K562 (cell line): ENCODE results near the gene CMIP. TPM values are rescaled to one million over a fixed set of nuclear protein-coding genes. Genes with fewer than 3 reads are reported as not detected.

Experiments
- ATAC-seq: fragments of 200-7000 bp; cut with Tn5 transposase; 3 replicates; pipeline ENCODE4 v1.9.1; 2020; ENCODE audit warnings: moderate library complexity
- BruUV-seq: library from RNA; stranded (reverse); fragments of 400-500 nt; replicated peaks from 2 replicates; lab custom pipeline; 2021; lab: Mats Ljungman, UMichigan
- CTCF ChIA-PET: fragments of 300-600 bp; formaldehyde crosslinking; extraction: SDS; loops from one replicate; lab custom pipeline; 2021; ENCODE audit warnings: low intra/inter-chr PET ratio; lab: Yijun Ruan, JAX
- POLR2A ChIA-PET: fragments of 300-600, 350-650 bp; sonication (Branson Sonifier 250); formaldehyde crosslinking; extraction: SDS; loops from one replicate; lab custom pipeline; 2021; ENCODE audit warnings: antibody characterized with exemption, inconsistent platforms; lab: Yijun Ruan, JAX
- DNase-seq, 4 experiments: peaks; one replicate each; pipeline versions ENCODE4 v3.0.0 to v3.0.0-alpha.2; 2011 to 2018; ENCODE audit warnings: low spot score in 3 of 4, mixed read lengths in 3 of 4; ENCODE audit errors: extremely low read depth in 1 of 4
- FAIRE-seq: peaks from 2 replicates; lab custom pipeline; 2011; peaks lifted over from hg19 to GRCh38; lab: Jason Lieb, UNC
- H2AFZ ChIP-seq: 2 replicates; pipeline ENCODE4 v1.6.0; 2011; ENCODE audit warnings: low read depth, low read length, control low read depth, inconsistent platforms
- H3K27ac ChIP-seq: fragments of 200-600 bp; 3 replicates; pipeline ENCODE4 v1.8.0; 2011; ENCODE audit warnings: low read depth, mild to moderate bottlenecking, control low read depth, inconsistent platforms, low read length, moderate library complexity, mixed read lengths; ENCODE audit errors: extremely low read depth
- H3K27me3 ChIP-seq, 2 experiments: fragments of 300-600 bp in 1 of 2; 2 replicates in 1 of 2; 3 replicates in 1 of 2; pipeline versions ENCODE4 v1.6.0 to v1.8.0; 2011; ENCODE audit warnings: inconsistent platforms in 2 of 2, low read length in 2 of 2, mild to moderate bottlenecking in 1 of 2, mixed read lengths in 1 of 2, moderate library complexity in 1 of 2; ENCODE audit not compliant: control insufficient read depth in 2 of 2, insufficient read depth in 2 of 2
- H3K36me3 ChIP-seq: fragments of 300-600 bp; 3 replicates; pipeline ENCODE4 v1.8.0; 2011; ENCODE audit warnings: mild to moderate bottlenecking, low read length, inconsistent platforms; ENCODE audit not compliant: control insufficient read depth, insufficient read depth
- H3K4me1 ChIP-seq, 2 experiments: fragments of 200-600 bp in 1 of 2; replicated peaks in 1 of 2; 2 replicates in 1 of 2; 3 replicates in 1 of 2; pipeline versions ENCODE4 v1.5.1 to v1.8.0; 2011; ENCODE audit warnings: inconsistent platforms in 2 of 2, low read length in 2 of 2, mild to moderate bottlenecking in 1 of 2, mixed read lengths in 1 of 2, moderate library complexity in 1 of 2; ENCODE audit not compliant: control insufficient read depth in 2 of 2, insufficient read depth in 2 of 2
- H3K4me2 ChIP-seq: 2 replicates; pipeline ENCODE4 v1.6.1; 2011; ENCODE audit warnings: low read length, control low read depth, inconsistent platforms, mixed read lengths; ENCODE audit not compliant: insufficient read depth
- H3K4me3 ChIP-seq: fragments of 200-600 bp; sonication (generic), shearing (Covaris generic); 2 replicates; pipeline ENCODE4 v1.5.1; 2016; ENCODE audit warnings: control low read depth, inconsistent platforms
- H3K79me2 ChIP-seq: fragments of 200-600 bp; 3 replicates; pipeline ENCODE4 v1.8.0; 2011; ENCODE audit warnings: low read length, inconsistent platforms; ENCODE audit not compliant: control insufficient read depth, insufficient read depth
- H3K9ac ChIP-seq, 2 experiments: 2 replicates each; pipeline versions ENCODE4 v1.6.0 to v1.6.1; 2011; ENCODE audit warnings: low read depth in 2 of 2, low read length in 2 of 2, control low read depth in 1 of 2, inconsistent platforms in 1 of 2, mild to moderate bottlenecking in 1 of 2, mixed read lengths in 1 of 2; ENCODE audit not compliant: insufficient read depth in 1 of 2
- H3K9me1 ChIP-seq: one replicate; pipeline ENCODE4 v1.6.0; 2011; ENCODE audit warnings: inconsistent platforms, mild to moderate bottlenecking, low read length, moderate library complexity; ENCODE audit not compliant: control insufficient read depth, insufficient read depth
- H3K9me3 ChIP-seq: replicated peaks from 2 replicates; pipeline ENCODE4 v1.5.1; 2011; ENCODE audit warnings: low read depth, low read length, inconsistent platforms; ENCODE audit not compliant: control insufficient read depth, insufficient read depth
- H4K20me1 ChIP-seq: replicated peaks from 2 replicates; pipeline ENCODE4 v1.6.1; 2011; ENCODE audit warnings: low read length, inconsistent platforms, mixed read lengths; ENCODE audit not compliant: control insufficient read depth, insufficient read depth
- ARID1B ChIP-seq: fragments of 450-650 bp; IDR thresholded peaks from 2 replicates; pipeline ENCODE4 v1.6.1; 2016; ENCODE audit warnings: antibody characterized with exemption, mild to moderate bottlenecking, inconsistent platforms
- CTCF ChIP-seq, 3 experiments: IDR thresholded peaks in 2 of 3; conservative IDR thresholded peaks in 1 of 3; 2 replicates each; pipeline ENCODE4 v1.5.1; 2011 to 2012; ENCODE audit warnings: low read length in 3 of 3, mild to moderate bottlenecking in 3 of 3, control low read depth in 2 of 3, improper control_type of control experiment in 1 of 3, inconsistent platforms in 1 of 3, low read depth in 1 of 3, mixed read lengths in 1 of 3, moderate library complexity in 1 of 3; ENCODE audit not compliant: insufficient read depth in 2 of 3
- DDX20 ChIP-seq: fragments of 450-650 bp; IDR thresholded peaks from 2 replicates; pipeline ENCODE4 v1.6.1; 2016; ENCODE audit warnings: missing genetic modification characterization, low read depth, mild to moderate bottlenecking, missing compliant biosample characterization, moderate library complexity
- KDM4B ChIP-seq, 2 experiments: fragments of 450-650 bp in 1 of 2; sonication (generic) in 1 of 2; IDR thresholded peaks; 2 replicates each; pipeline ENCODE4 v1.6.1; 2016 to 2017; ENCODE audit warnings: borderline replicate concordance in 2 of 2, antibody characterized with exemption in 1 of 2, low read depth in 1 of 2, mild to moderate bottlenecking in 1 of 2
- MIER1 ChIP-seq: fragments of 450-650 bp; IDR thresholded peaks from 2 replicates; pipeline ENCODE4 v1.6.1; 2016; ENCODE audit warnings: antibody characterized with exemption, mild to moderate bottlenecking, low read depth
- MYBL2 ChIP-seq, 2 experiments: fragments of 450-650 bp in 1 of 2; sonication (generic) in 1 of 2; formaldehyde crosslinking in 1 of 2; IDR thresholded peaks; 2 replicates each; pipeline versions ENCODE4 v1.6.1 to v1.8.1; 2017 to 2022; ENCODE audit warnings: borderline replicate concordance in 1 of 2, inconsistent platforms in 1 of 2, low read depth in 1 of 2, mild to moderate bottlenecking in 1 of 2, missing genetic modification reagents in 1 of 2, moderate library complexity in 1 of 2
- PHTF2 ChIP-seq: fragments of 250-450 bp; sonication (Bioruptor Pico); IDR thresholded peaks from 2 replicates; pipeline ENCODE4 v1.5.0; 2021; ENCODE audit warnings: mild to moderate bottlenecking
- RFX5 ChIP-seq: IDR thresholded peaks from 2 replicates; pipeline ENCODE4 v1.6.1; 2011; ENCODE audit warnings: low read depth, mild to moderate bottlenecking, improper control_type of control experiment, low read length
- TCF15 ChIP-seq: fragments of 250-450 bp; sonication (Bioruptor Pico); IDR thresholded peaks from 2 replicates; pipeline ENCODE4 v1.8.0; 2022; ENCODE audit warnings: moderate library complexity, mild to moderate bottlenecking, inconsistent platforms
- THRAP3 ChIP-seq: fragments of 450-650 bp; IDR thresholded peaks from 2 replicates; pipeline ENCODE4 v1.6.1; 2016; ENCODE audit warnings: mild to moderate bottlenecking, inconsistent platforms, borderline replicate concordance
- ZBTB33 ChIP-seq: sonication (generic); formaldehyde crosslinking; IDR thresholded peaks from 2 replicates; pipeline ENCODE4 v1.8.1; 2023; ENCODE audit warnings: mild to moderate bottlenecking, missing genetic modification reagents
- ZNF766 ChIP-seq: fragments of 200-800 bp; sonication (Bioruptor generic); conservative IDR thresholded peaks from 2 replicates; pipeline ENCODE4 v1.6.1; 2016; ENCODE audit warnings: missing genetic modification characterization, missing compliant biosample characterization
- WGBS: fragments of 100-300 bp; shearing (Covaris generic); methylation state at CpG from one replicate; pipeline ENCODE4 v1.1.6; 2016; ENCODE audit warnings: low coverage, mixed read lengths; ENCODE audit not compliant: insufficient coverage; ENCODE audit errors: missing lambda C conversion rate; 5-methylcytosine and 5-hydroxymethylcytosine counted together
- in situ Hi-C: fragments of 300-500 bp; cut with MboI; formaldehyde crosslinking; loops from 4 replicates; pipeline ENCODE4 v1.15.0; 2018; ENCODE audit warnings: inconsistent platforms, mixed read lengths
- intact Hi-C: fragments of 100-400 bp; cut with micrococcal nuclease; formaldehyde crosslinking; loops from 2 replicates; pipeline ENCODE4 v1.14.2; 2022
- polyA plus RNA-seq, 8 experiments: library from polyadenylated mRNA; depleted of rRNA in 4 of 8; stranded (reverse) in 5 of 8; unstranded in 3 of 8; fragments of >200 nt; fragmentation: Nextera tagmentation in 2 of 8; fragmentation: Illumina TruSeq in 1 of 8; extraction: Ambion mirVana in 2 of 8; extraction: Trizol in 1 of 8; gene quantifications; 2 replicates each; pipeline versions ENCODE4 v1.2.1 to v1.2.3, GENCODE V29; 2011 to 2014; ENCODE audit warnings: inconsistent platforms in 1 of 8, missing spikeins in 1 of 8
- total RNA-seq, 7 experiments: library from RNA; depleted of rRNA in 6 of 7; stranded (reverse); fragments of >200 nt in 6 of 7; fragmentation: Illumina TruSeq in 2 of 7; extraction: Trizol in 2 of 7; gene quantifications; 2 replicates each; pipeline versions ENCODE4 v1.2.1 to v1.2.3, GENCODE V29; 2011 to 2021; ENCODE audit warnings: low replicate concordance in 1 of 7

The CMIP gene
- total and polyA plus RNA-seq, 9 of the 15 experiments (the other 6 are each of a cell fraction or from before 2014, with no cell fraction given) = 0.94 to 82.5 (median 10.3) TPM

- no peak for DNase-seq
- Histone ChIP-seq H3K79me2 (no peaks in the 10 kb centered on the region), H3K4me3 (no peak overlapping the region), H4K20me1 (no peaks in the 10 kb centered on the region), H2AFZ (no peak overlapping the region), H3K9me3 (no peaks in the 10 kb centered on the region), H3K27ac (no peak overlapping the region), H3K4me2 (no peak overlapping the region), H3K36me3 (no peaks in the 10 kb centered on the region), H3K4me1 (peaks cover 7 to 14% of the 10 kb centered on the region in 2 experiments; a peak in 3 of 5 replicates), H3K9me1 (no peaks in the 10 kb centered on the region), H3K27me3 (peaks cover 0 to 4% of the 10 kb centered on the region in 2 experiments; a peak in 2 of 5 replicates), H3K9ac (0 out of 4 replicates have a peak overlapping the region, but pooled peaks of 1 of the 2 experiments have one; percentile 23)
- in situ Hi-C loops = loop anchor here (25.0 kb wide), 2 partner anchors 720 to 1195 kb away; partner anchors contain the start of genes CENPN, CMC2 and DYNLRB2
- WGBS = 0% methylated on average over 1 of the region's 1 CpG
- POLR2A ChIA-PET = interaction anchor here (0.6 to 0.7 kb wide), 2 partner anchors 19 to 547 kb away, joined by 3 to 4 read pairs; no protein-coding TSS in a partner anchor
- CTCF ChIA-PET = no interaction called here
- ATAC-seq = peak; percentile 21; the same call in 1 of the 3 replicates
- intact Hi-C loops = no loop called here
- BruUV-seq = no TSS peak
- peak; percentile 19 for FAIRE-seq
- TF ChIP-seq KDM4B (IDR thresholded peaks at IDR 0.05; ENCODE audit: borderline replicate concordance in 2 of 2, low read depth in 1 of 2) = no peak
- TF ChIP-seq ZBTB33 (CRISPR knock-in tag) = no peak
- TF ChIP-seq CTCF (IDR thresholded peaks at IDR 0.05 in 2 of 3, conservative IDR thresholded peaks at IDR 0.05 in 1 of 3; ENCODE audit: insufficient read depth in 2 of 3, low read depth in 1 of 3, low read length in 3 of 3) = peak; percentile 18 to 61 (median 51); a peak in 4 of 6 replicates
- TF ChIP-seq DDX20 = no peak
- TF ChIP-seq PHTF2 (CRISPR knock-in tag) = no peak
- no peak for TF ChIP-seq THRAP3
- TF ChIP-seq ZNF766 (CRISPR knock-in tag) = no peak
- TF ChIP-seq TCF15 = no peak
- no peak for TF ChIP-seq MYBL2 (IDR thresholded peaks at IDR 0.05; ENCODE audit: low read depth)
- TF ChIP-seq MYBL2 (CRISPR knock-in tag; IDR thresholded peaks at IDR 0.05; ENCODE audit: borderline replicate concordance) = no peak
- TF ChIP-seq MIER1 = no peak
- no peak for TF ChIP-seq RFX5
- TF ChIP-seq ARID1B = no peak
Measured at GRCh38 chr16:81732699-81733098, 288.1 kb downstream of the CMIP start.
